GM12878 (cell line): Measurements from ENCODE around the gene CYP1A1. TPM values are rescaled to one million over a fixed set of nuclear protein-coding genes. Genes with fewer than 3 reads are reported as not detected.

Source experiments
- ATAC-seq: fragments of 200-7000 bp; cut with Tn5 transposase; 3 replicates; pipeline ENCODE4 v1.9.1; 2020; ENCODE audit warnings: mild to moderate bottlenecking, moderate library complexity
- BruUV-seq: library from RNA; stranded (reverse); fragments of 400-500 nt; replicated peaks from 2 replicates; lab custom pipeline; 2021; lab: Mats Ljungman, UMichigan
- CTCF ChIA-PET: fragments of 300-600 bp; sonication (Branson Sonifier 250); formaldehyde crosslinking; extraction: SDS; loops from one replicate; lab custom pipeline; 2021; ENCODE audit warnings: inconsistent platforms; lab: Yijun Ruan, JAX
- POLR2A ChIA-PET: fragments of 350-600 bp; formaldehyde crosslinking; extraction: SDS; loops from one replicate; lab custom pipeline; 2021; ENCODE audit warnings: inconsistent platforms; lab: Charles Lee
- RAD21 ChIA-PET: fragments of 300-600 bp; sonication (Branson Sonifier 250); formaldehyde crosslinking; loops from one replicate; lab custom pipeline; 2023; ENCODE audit warnings: antibody characterized with exemption; ENCODE audit not compliant: unreplicated experiment; lab: Charles Lee
- SMC1A ChIA-PET: fragments of 300-600 bp; sonication (Branson Sonifier 250); formaldehyde crosslinking; loops from one replicate; lab custom pipeline; 2023; ENCODE audit not compliant: unreplicated experiment, uncharacterized antibody; lab: Charles Lee
- DNase-seq: peaks from one replicate; pipeline ENCODE4 v3.0.0-alpha.2; 2011; ENCODE audit warnings: low read depth, low spot score
- FAIRE-seq: peaks from 3 replicates; lab custom pipeline; 2011; peaks lifted over from hg19 to GRCh38; lab: Jason Lieb, UNC
- H2AFZ ChIP-seq: 2 replicates; pipeline ENCODE4 v1.6.0; 2011; ENCODE audit warnings: low read depth, low read length, control low read depth; ENCODE audit not compliant: control insufficient read depth
- H3K27ac ChIP-seq: 2 replicates; pipeline ENCODE4 v1.5.1; 2011; ENCODE audit warnings: control low read depth; ENCODE audit not compliant: control insufficient read depth, insufficient read depth
- H3K27me3 ChIP-seq, 2 experiments: replicated peaks in 1 of 2; 2 replicates each; pipeline versions ENCODE4 v1.6.0 to v1.6.1; 2011; ENCODE audit warnings: low read length in 1 of 2; ENCODE audit not compliant: control insufficient read depth in 2 of 2, insufficient read depth in 2 of 2
- H3K36me3 ChIP-seq, 2 experiments: 2 replicates each; pipeline ENCODE4 v1.5.1; 2011; ENCODE audit warnings: low read length in 1 of 2; ENCODE audit not compliant: control insufficient read depth in 2 of 2, insufficient read depth in 2 of 2
- H3K4me1 ChIP-seq: 2 replicates; pipeline ENCODE4 v1.6.1; 2011; ENCODE audit warnings: mild to moderate bottlenecking, low read length, moderate library complexity, mixed read lengths; ENCODE audit not compliant: control insufficient read depth, insufficient read depth
- H3K4me2 ChIP-seq: 2 replicates; pipeline ENCODE4 v1.6.0; 2011; ENCODE audit warnings: control low read depth; ENCODE audit not compliant: control insufficient read depth, insufficient read depth
- H3K4me3 ChIP-seq: fragments of 200-600 bp; sonication (generic); 2 replicates; pipeline ENCODE4 v1.5.1; 2016
- H3K79me2 ChIP-seq: 2 replicates; pipeline ENCODE4 v1.6.0; 2011; ENCODE audit warnings: low read length; ENCODE audit not compliant: control insufficient read depth, insufficient read depth
- H3K9ac ChIP-seq: 2 replicates; pipeline ENCODE4 v1.8.0; 2011; ENCODE audit warnings: low read length, control low read depth, mixed read lengths; ENCODE audit not compliant: control insufficient read depth, insufficient read depth
- H3K9me3 ChIP-seq: replicated peaks from 3 replicates; pipeline ENCODE4 v1.5.1; 2011; ENCODE audit warnings: mild to moderate bottlenecking, low read length; ENCODE audit not compliant: control insufficient read depth, insufficient read depth
- H4K20me1 ChIP-seq: 2 replicates; pipeline ENCODE4 v1.6.0; 2011; ENCODE audit not compliant: control insufficient read depth, insufficient read depth
- BRCA1 ChIP-seq: IDR thresholded peaks from 2 replicates; pipeline ENCODE4 v1.6.1; 2011; ENCODE audit warnings: low read depth, low read length, improper control_type of control experiment
- CBX3 ChIP-seq: fragments of 200-600 bp; sonication (generic); IDR thresholded peaks from 2 replicates; pipeline ENCODE4 v1.6.1; 2016; ENCODE audit warnings: low read depth, borderline replicate concordance
- CHD2 ChIP-seq: IDR thresholded peaks from 2 replicates; pipeline ENCODE4 v1.6.1; 2011; ENCODE audit warnings: low read depth, low read length, improper control_type of control experiment, borderline replicate concordance
- DPF2 ChIP-seq: fragments of 450-650 bp; IDR thresholded peaks from 2 replicates; pipeline ENCODE4 v1.6.1; 2017; ENCODE audit warnings: mild to moderate bottlenecking
- IRF4 ChIP-seq: IDR thresholded peaks from 2 replicates; pipeline ENCODE4 v1.6.1; 2011; ENCODE audit warnings: low read depth, low read length
- MYB ChIP-seq: fragments of 150-350 bp; IDR thresholded peaks from 2 replicates; pipeline ENCODE4 v1.6.1; 2014; ENCODE audit warnings: mild to moderate bottlenecking, low read depth, low read length, borderline replicate concordance
- RELA ChIP-seq: fragments of 450-650 bp; IDR thresholded peaks from 2 replicates; pipeline ENCODE4 v1.8.0; 2014; ENCODE audit warnings: borderline replicate concordance; ENCODE audit not compliant: partially characterized antibody
- TBL1XR1 ChIP-seq: IDR thresholded peaks from 2 replicates; pipeline ENCODE4 v1.6.1; 2012; ENCODE audit warnings: low read depth, low read length, improper control_type of control experiment
- ZNF217 ChIP-seq: fragments of 450-650 bp; IDR thresholded peaks from 2 replicates; pipeline ENCODE4 v1.6.1; 2017; ENCODE audit warnings: antibody characterized with exemption, mild to moderate bottlenecking
- ZNF384 ChIP-seq: IDR thresholded peaks from 2 replicates; pipeline ENCODE4 v1.6.1; 2012; ENCODE audit warnings: low read depth, mild to moderate bottlenecking, low read length, improper control_type of control experiment, borderline replicate concordance
- WGBS: methylation state at CpG from one replicate; pipeline ENCODE4 v1.1.6; 2016; ENCODE audit warnings: low lambda C conversion rate; ENCODE audit not compliant: insufficient replicate concordance, insufficient coverage; ENCODE audit errors: missing lambda C conversion rate; 5-methylcytosine and 5-hydroxymethylcytosine counted together
- in situ Hi-C: fragments of 300-500 bp; cut with MboI; formaldehyde crosslinking; loops from 9 replicates; pipeline ENCODE4 v1.14.3; 2018; ENCODE audit warnings: mixed read lengths
- intact Hi-C: fragments of 100-400 bp; cut with micrococcal nuclease; formaldehyde crosslinking; loops from one replicate; pipeline ENCODE4 v1.14.2; 2022; ENCODE audit not compliant: unreplicated experiment
- polyA plus RNA-seq, 11 experiments: library from polyadenylated mRNA; depleted of rRNA in 4 of 11; unstranded in 6 of 11; stranded (reverse) in 5 of 11; fragments of >200 nt; fragmentation: Nextera tagmentation in 4 of 11; fragmentation: Illumina TruSeq in 1 of 11; extraction: Ambion mirVana in 4 of 11; extraction: Trizol in 1 of 11; gene quantifications; 1 replicate in 1 of 11; 2 replicates in 10 of 11; pipeline versions ENCODE4 v1.2.1 to v1.2.3, GENCODE V29; 2011 to 2016; ENCODE audit warnings: inconsistent platforms in 2 of 11, missing spikeins in 2 of 11, low read depth in 1 of 11
- total RNA-seq, 4 experiments: library from RNA; depleted of rRNA in 3 of 4; stranded (reverse); fragments of >200 nt in 3 of 4; fragmentation: Illumina TruSeq in 1 of 4; extraction: Trizol in 1 of 4; gene quantifications; 2 replicates each; pipeline versions ENCODE4 v1.2.1 to v1.2.3, GENCODE V29; 2013 to 2021
- TF ChIP-seq, protein P1 (sequence below): fragments of 450-650 bp; IDR thresholded peaks from 2 replicates; pipeline ENCODE4 v1.6.1; 2017; ENCODE audit warnings: mild to moderate bottlenecking
- TF ChIP-seq, protein P2 (sequence below): fragments of 450-650 bp; IDR thresholded peaks from 2 replicates; pipeline ENCODE4 v1.6.1; 2016; ENCODE audit warnings: mild to moderate bottlenecking

Gene CYP1A1
- total and polyA plus RNA-seq, 10 of the 15 experiments (the other 5 are each of a cell fraction or from before 2014, with no cell fraction given), result 0.04 to 0.71 (median 0.07) TPM; not detected in 4

DNA sequence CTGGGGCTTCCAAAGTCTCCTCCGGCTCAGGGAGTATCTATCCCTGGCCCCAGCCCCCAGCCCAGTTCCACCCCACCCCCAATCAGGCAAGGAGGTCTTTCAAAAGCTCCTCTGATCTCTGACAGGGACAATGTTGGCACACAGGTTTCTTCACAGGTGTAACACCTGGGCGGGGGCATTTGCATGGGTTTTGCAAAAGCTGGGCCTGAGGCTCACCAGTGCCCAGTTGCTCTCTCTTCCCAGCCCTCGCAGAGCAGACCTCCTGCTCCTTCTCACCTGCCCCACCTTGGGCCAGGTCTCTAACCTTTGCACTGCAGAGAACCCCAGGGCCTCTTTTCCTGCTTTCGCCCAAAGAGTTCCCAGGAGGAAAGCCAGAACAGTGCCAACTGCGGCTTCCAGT is 48.0 kb upstream of the CYP1A1 start (continued):
- TF ChIP-seq BRCA1, result no peak
- no peak for TF ChIP-seq CBX3

DNA sequence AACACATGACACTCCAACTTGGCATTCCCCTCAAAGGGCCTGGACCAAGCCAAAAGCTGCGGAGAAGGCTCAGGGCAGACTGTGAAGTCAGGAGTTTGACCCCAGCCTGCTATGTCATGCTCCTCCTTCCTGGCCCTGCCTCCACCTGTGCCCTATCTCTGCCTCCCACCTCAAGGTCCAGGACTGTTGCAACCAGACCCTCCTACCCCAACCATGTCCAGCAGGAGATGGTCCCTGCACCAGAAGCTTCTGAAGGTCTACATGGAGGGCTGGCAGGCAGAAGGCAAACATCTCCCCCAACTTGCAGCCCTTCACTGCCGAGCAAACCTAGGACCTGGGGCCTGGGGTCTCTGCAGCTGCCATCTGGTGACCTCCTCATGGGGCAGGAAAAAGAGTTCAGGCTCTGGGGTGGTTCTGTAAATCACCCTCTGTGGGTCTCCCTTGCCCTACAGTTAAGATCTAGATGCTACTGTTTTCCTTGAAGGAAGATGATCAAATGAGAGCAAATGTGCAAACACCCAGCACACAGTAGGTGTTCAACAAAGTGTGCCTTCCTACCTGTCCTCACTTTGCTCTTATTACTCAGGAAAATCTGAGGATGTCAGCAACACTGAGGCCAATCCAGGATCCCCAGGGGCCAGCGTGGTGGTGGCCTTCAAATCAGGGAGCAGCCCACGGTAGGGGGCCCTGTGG is 45.0 kb upstream of the CYP1A1 start:
- no peaks in the 10 kb centered on the region for H3K9me3 ChIP-seq
- H4K20me1 ChIP-seq, result no peaks in the 10 kb centered on the region
- BruUV-seq, result no TSS peak
- ATAC-seq (no peak), DNase-seq (no peak), FAIRE-seq (no peak)
- no peak overlapping the region for H3K4me2 ChIP-seq
- CTCF ChIA-PET, result interaction anchor here (0.5 to 19.1 kb wide), 51 partner anchors 16 to 959 kb away, joined by 3 to 1288 read pairs (median 5); partner anchors contain the start of genes CLK3, CPLX3, CSK and EDC3
- no peaks in the 10 kb centered on the region for H3K27me3 ChIP-seq
- SMC1A ChIA-PET, result interaction anchor here (0.8 to 17.6 kb wide), 28 partner anchors 11 to 385 kb away, joined by 3 to 811 read pairs (median 6); partner anchors contain the start of genes CPLX3, CSK and ULK3
- peaks cover 1% of the 10 kb centered on the region; the same call in 1 of the 2 replicates for H3K79me2 ChIP-seq
- no peak overlapping the region for H3K4me3 ChIP-seq
- H3K36me3 ChIP-seq, result no peaks in the 10 kb centered on the region
- no peak overlapping the region for H3K27ac ChIP-seq
- WGBS, result 54% methylated on average over 4 of the region's 4 CpGs
- no peak overlapping the region for H2AFZ ChIP-seq
- intact Hi-C loops (loop anchor here (1.0 to 5.0 kb wide), 3 partner anchors 65 to 132 kb away; partner anchors contain the start of gene ULK3), in situ Hi-C loops (loop anchor here (5.0 kb wide), 2 partner anchors 138 to 177 kb away; no protein-coding TSS in a partner anchor)
- H3K4me1 ChIP-seq, result peaks cover 27% of the 10 kb centered on the region
- RAD21 ChIA-PET, result interaction anchor here (0.6 to 25.2 kb wide), 31 partner anchors 8 to 238 kb away, joined by 3 to 1186 read pairs (median 5); partner anchors contain the start of genes CSK, FAM219B, LMAN1L and MPI
- POLR2A ChIA-PET, result interaction anchor here (0.6 to 17.5 kb wide), 6 partner anchors 10 to 330 kb away, joined by 3 to 602 read pairs (median 10); partner anchors contain the start of gene CSK
- no peak overlapping the region for H3K9ac ChIP-seq
- TF ChIP-seq MYB (no peak), ZNF217 (no peak), BRCA1 (no peak), RELA (no peak), IRF4 (no peak), TBL1XR1 (no peak), DPF2 (no peak), CHD2 (no peak), ZNF384 (no peak)
- TF ChIP-seq, protein P1, sequence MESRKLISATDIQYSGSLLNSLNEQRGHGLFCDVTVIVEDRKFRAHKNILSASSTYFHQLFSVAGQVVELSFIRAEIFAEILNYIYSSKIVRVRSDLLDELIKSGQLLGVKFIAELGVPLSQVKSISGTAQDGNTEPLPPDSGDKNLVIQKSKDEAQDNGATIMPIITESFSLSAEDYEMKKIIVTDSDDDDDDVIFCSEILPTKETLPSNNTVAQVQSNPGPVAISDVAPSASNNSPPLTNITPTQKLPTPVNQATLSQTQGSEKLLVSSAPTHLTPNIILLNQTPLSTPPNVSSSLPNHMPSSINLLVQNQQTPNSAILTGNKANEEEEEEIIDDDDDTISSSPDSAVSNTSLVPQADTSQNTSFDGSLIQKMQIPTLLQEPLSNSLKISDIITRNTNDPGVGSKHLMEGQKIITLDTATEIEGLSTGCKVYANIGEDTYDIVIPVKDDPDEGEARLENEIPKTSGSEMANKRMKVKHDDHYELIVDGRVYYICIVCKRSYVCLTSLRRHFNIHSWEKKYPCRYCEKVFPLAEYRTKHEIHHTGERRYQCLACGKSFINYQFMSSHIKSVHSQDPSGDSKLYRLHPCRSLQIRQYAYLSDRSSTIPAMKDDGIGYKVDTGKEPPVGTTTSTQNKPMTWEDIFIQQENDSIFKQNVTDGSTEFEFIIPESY, result no peak
- TF ChIP-seq, protein P2, sequence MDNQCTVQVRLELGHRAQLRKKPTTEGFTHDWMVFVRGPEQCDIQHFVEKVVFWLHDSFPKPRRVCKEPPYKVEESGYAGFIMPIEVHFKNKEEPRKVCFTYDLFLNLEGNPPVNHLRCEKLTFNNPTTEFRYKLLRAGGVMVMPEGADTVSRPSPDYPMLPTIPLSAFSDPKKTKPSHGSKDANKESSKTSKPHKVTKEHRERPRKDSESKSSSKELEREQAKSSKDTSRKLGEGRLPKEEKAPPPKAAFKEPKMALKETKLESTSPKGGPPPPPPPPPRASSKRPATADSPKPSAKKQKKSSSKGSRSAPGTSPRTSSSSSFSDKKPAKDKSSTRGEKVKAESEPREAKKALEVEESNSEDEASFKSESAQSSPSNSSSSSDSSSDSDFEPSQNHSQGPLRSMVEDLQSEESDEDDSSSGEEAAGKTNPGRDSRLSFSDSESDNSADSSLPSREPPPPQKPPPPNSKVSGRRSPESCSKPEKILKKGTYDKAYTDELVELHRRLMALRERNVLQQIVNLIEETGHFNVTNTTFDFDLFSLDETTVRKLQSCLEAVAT, result no peak
